NOMO-1 treated with DMSO at 0.1 percent for 48 hours (cell line): Measurements from ENCODE around the gene PIM2.
A peak's percentile ranks its signal among the peaks of the same experiment; 100 is the strongest.

ENCODE experiments used
- DNase-seq: peaks from one replicate; lab custom pipeline; 2025; ENCODE audit not compliant: unreplicated experiment; lab: John Stamatoyannopoulos, UW

The PIM2 gene

GRCh38 chrX:48936429-48937053, 17.7 kb upstream of the PIM2 start:
- no peak for DNase-seq

- no peak for DNase-seq
Measured at GRCh38 chrX:48935301-48935670, 16.5 kb upstream of the PIM2 start.

DNA sequence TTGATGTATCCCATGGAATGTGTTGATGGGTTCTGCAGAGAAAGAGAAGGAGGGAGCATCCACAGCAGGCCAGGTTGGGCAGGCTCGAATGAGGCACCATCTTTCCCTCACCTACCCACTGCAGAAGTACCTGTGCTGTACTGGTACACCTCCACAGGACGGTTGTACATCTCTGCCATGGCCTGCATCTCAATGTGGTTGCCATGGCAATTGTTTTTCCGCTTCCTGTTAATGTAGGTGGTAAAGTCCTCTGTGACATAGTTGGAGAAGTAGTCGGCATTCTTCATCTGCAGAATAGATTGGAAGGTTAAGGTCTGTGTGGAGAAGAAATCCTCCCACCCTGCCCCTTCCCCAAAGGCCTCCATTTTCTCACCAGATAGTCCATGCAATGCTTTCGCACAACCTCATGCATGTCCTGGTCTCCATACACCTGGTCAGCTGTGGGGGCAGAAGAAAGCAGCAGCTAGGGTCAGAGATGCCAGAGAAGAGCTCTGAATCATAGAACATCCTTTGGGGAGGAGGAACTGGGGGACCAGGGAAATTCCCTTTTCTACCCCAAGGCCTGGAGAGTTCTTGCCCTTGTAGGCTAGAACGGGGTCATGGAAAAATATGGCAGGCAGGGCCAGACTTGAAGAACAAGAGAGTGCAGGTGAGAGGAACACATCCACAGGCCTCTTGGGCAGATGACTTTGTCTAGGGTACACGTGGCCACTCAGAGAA, 15.9 kb upstream of the PIM2 start:
- no peak for DNase-seq

- DNase-seq = no peak
Measured at GRCh38 chrX:48933757-48934156, 14.9 kb upstream of the PIM2 start.

- DNase-seq = no peak
Measured at GRCh38 chrX:48927736-48928382, 9.0 kb upstream of the PIM2 start.

GRCh38 chrX:48927123-48927522, 8.3 kb upstream of the PIM2 start:
- no peak for DNase-seq

DNA sequence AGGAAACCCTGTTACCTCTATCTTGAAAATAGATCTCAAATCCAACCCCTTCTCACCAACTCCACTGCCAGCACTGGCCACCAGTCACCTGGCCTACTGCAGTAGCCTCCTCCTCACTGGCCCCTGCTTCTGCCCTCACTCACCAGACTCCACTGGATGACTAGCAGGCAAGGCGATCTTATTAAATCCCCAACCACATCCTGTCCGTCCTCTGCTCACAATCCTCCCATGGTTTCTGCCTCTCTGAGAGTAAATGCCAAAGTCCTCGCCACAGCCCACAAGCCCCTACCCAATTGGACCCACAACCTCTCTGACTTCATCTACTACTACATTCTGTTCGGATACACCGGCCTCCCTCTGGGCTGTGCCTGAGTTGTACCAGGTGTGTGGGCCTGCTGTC, 5.4 kb upstream of the PIM2 start:
- DNase-seq = no peak

DNA sequence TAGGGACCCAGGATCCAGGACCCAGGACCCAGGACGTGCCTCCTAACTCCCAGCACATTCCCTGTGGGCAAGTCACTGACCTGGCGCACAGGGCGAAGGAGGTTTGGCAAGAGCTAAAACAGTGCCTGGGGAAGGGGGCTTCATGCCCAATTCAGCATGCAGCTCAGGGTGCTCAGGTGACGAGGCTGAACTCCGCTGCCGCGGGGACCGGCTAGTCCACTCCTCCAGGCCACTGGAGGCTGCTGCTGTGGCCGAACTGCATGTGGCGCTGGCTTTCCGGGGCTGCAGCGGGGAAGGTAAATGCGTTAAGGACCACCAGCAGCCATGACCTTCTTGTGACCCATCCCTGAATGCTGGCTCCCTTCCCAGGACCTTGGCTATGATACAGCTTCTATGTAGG, 4.9 kb upstream of the PIM2 start:
- DNase-seq = no peak

- no peak for DNase-seq
Measured at GRCh38 chrX:48920718-48921104, 1.9 kb upstream of the PIM2 start.

GRCh38 chrX:48919947-48920717, 1.3 kb upstream of the PIM2 start:
- DNase-seq = no peak

- no peak for DNase-seq
Measured at GRCh38 chrX:48919360-48919841, 577 bp upstream of the PIM2 start.

DNA sequence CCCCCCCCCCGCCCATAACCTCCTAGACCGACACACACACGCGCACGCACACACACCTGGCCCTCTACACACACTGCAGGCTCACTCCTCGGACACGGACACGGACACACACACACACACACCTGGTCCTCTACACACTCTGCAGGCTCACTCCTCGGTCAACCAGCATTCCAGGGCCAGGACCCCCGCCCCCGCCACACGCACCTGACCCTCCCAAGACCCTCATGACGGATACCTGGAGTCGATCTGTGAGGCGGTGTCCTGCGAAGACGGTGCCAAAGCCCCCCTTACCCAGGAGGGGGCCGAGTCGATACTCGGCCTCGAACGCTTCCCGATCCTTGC, 552 bp downstream of the PIM2 start:
- no peak for DNase-seq

GRCh38 chrX:48917139-48918001, 1.5 kb downstream of the PIM2 start:
- DNase-seq = peak; percentile 88

DNA sequence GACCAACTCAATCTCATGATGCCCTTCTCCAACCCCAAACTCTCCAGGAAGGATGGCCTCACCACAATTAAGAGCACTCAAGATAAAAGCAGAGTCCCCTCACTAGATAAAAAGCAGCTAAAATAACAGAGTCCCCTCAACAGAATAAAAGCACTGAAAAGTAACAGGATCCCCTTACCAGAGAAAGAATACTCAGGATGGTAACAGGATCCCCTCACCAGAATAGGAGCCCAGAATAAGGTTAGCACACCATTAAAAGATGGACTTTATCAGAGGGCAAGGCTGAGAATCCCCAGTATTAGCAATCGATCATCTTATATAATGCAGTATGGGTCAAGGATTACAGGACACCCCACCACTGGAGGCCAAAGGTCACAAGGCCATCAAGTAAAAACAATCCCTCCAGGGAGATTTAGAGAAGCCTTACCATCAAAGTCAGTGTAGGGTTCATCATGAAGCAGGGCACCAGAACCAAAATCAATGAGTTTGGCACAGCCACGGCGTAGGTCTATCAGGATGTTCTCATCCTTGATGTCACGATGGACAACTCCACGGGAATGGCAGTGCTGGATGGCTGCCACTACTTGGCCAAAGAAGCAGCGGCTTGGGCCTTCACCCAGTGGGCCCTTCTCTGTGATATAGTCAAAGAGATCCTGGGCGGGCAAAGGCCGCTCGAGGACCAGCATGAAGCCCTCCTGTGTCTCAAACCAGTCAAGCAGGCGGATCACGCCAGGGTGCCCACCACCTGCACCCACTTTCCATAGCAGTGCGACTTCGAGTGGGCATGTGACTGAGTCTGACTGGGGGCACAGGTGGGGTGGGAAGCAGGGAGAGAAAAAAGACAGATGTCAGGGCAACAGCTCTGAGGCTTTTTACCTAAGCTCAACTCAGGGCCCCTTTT, 4.0 kb downstream of the PIM2 start:
- DNase-seq = no peak

- no peak for DNase-seq
Measured at GRCh38 chrX:48913605-48914366, 5.0 kb downstream of the PIM2 start.

GRCh38 chrX:48911412-48912182, 7.2 kb downstream of the PIM2 start, which contains the start of gene SLC35A2:
Gene SLC35A2, minus strand, starts transcription at chrX:48911646. Its CDS starts 10 bp downstream, at chrX:48911636.
- DNase-seq = peak; percentile 51

DNA sequence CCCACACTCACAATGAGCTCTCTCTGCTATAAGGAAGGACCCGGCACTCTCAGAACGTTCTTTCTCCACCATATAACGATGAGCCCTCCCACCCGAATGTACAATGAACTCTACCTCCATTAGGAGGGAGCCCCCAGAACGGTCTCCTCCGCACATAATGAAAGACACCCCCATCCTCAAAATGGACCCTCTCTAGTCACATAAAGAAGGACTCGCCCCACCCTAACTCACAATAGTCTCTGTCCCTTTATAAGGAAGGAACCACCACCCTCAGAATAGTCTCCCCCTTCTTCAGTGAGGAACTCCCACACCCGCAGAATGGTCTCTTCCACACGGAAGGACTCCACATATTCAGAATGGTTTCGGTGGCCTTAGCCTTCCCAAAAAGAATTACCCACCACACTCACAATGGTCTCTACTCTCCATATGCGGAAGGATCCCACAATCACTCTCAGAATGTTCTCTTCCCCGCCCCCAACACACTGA, 7.9 kb downstream of the PIM2 start:
- DNase-seq = peak; percentile 20

DNA sequence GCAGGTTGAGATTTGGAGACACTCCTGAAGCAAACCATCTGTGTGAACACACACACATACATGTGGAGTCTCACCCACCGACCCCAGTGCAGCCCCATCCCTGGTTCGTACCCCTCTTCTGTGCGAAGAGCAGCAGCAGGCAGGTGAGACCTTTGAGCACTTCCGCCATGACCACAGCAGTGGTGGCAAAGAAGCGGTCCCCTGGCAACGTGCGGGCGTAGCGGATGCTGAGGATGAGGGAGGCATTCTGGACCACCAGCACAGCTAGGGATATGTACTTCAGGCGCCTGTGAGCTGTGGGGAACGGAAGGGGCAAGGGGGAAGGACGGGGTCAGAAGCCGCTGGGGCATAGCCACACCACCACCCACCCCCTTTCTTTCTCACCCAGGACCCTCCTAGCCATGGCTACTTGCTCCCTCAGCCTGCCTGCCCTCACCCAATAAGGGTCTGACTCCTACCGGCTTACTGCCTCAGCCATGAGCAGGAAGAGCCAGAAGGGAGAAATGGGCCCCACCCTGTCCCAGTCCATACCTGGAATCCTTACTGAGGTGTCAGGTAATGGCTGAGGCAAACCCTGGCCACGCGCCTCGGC, 9.0 kb downstream of the PIM2 start:
- DNase-seq = no peak
